Prostate gland (tissue), 2 donors: ENCODE measurements around the gene OGDH. TPM values are rescaled to one million over a fixed set of nuclear protein-coding genes. Genes with fewer than 3 reads are reported as not detected.
"Not testable (repeated sequence)": the region's sequence is repeated elsewhere in the genome, so short reads cannot be mapped to it uniquely, and the experiment has no call there.

Source experiments
- DNase-seq: peaks from one replicate; pipeline ENCODE4 v3.0.0-alpha.2; 2019; ENCODE audit warnings: low spot score
- H3K27ac ChIP-seq, 2 donors: fragments of 200-600 bp; sonication (generic); 2 replicates each; pipeline ENCODE4 v1.5.1; 2017 to 2019
- H3K27me3 ChIP-seq: fragments of 200-600 bp; sonication (generic); replicated peaks from 2 replicates; pipeline ENCODE4 v1.5.1; 2019; ENCODE audit not compliant: insufficient read depth
- H3K36me3 ChIP-seq, 2 donors: fragments of 200-600 bp; sonication (generic); 1 replicate in 1 of 2; 2 replicates in 1 of 2; pipeline versions ENCODE4 v1.5.1 to v1.8.1; 2017 to 2019
- H3K4me1 ChIP-seq: fragments of 200-600 bp; sonication (generic); replicated peaks from 2 replicates; pipeline ENCODE4 v1.5.1; 2019
- H3K4me3 ChIP-seq, 2 donors: fragments of 200-600 bp; sonication (generic); 2 replicates each; pipeline ENCODE4 v1.5.1; 2017 to 2019
- H3K9me3 ChIP-seq: fragments of 200-600 bp; sonication (generic); 2 replicates; pipeline ENCODE4 v1.5.1; 2017
- POLR2A ChIP-seq: fragments of 450-650 bp; IDR thresholded peaks from one replicate; pipeline ENCODE4 v1.6.1; 2016; ENCODE audit warnings: antibody characterized with exemption, mild to moderate bottlenecking
- POLR2AphosphoS5 ChIP-seq: sonication (generic); formaldehyde crosslinking; IDR thresholded peaks from one replicate; pipeline ENCODE4 v1.6.1; 2017; ENCODE audit warnings: antibody characterized with exemption
- WGBS: methylation state at CpG from one replicate; pipeline ENCODE4 v1.1.5; 2018; 5-methylcytosine and 5-hydroxymethylcytosine counted together
- intact Hi-C: fragments of 100-400 bp; cut with DNase I; formaldehyde crosslinking; loops from one replicate; pipeline ENCODE4 v1.14.2; 2022
- total RNA-seq, 2 donors: library from RNA; depleted of rRNA; stranded (reverse); fragments of >200 nt; gene quantifications; one replicate each; pipeline ENCODE4 v1.1.0, GENCODE V29; 2016
- TF ChIP-seq, protein P1 (sequence below), 4 experiments: fragments of 200-600 bp in 2 of 4; fragments of 450-650 bp in 2 of 4; sonication (generic) in 2 of 4; IDR thresholded peaks; 1 replicate in 3 of 4; 2 replicates in 1 of 4; pipeline ENCODE4 v1.5.1; 2016 to 2019; ENCODE audit warnings: antibody characterized with exemption in 4 of 4, mild to moderate bottlenecking in 2 of 4, moderate library complexity in 2 of 4

Gene OGDH
- total RNA-seq, 2 donors from 2014 or later: 70.4 to 96.9 TPM

DNA sequence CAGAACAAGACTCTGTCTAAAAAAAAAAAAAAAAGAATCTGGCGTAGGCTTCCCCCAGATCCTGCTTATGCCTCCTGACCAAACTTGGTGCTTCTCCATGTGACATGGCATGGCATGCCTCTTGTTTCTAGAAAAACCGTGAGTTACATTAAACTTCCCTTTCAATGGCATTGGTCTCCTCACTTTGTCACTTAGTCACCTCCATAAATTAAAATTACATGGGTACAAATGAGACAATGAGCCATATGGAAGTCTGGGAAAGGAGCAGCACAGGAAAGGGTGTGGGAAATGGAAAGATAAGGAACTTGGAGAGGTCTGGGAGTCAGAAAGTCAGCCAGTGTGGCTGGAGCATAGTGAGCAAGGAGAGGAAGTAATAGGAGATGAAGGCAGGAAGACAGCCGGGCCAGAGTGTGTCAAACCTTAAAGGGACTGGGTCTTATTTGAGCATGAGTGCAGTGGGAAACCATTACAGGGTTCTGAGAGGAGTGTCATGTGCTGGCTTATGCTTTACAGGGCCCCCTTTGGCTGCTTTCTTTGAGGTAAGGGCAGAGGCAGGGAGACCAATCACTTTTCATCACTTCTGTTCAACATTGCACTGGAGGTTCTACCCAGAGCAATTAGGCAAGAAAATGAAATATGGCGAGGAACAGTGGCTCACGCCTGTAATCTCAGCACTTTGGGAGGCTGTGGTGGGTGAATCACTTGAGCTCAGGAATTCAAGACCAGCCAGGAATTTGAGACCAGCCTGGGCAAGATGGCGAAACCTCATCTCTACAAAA, 120.9 kb downstream of the OGDH start:
- H3K27ac ChIP-seq: no peak overlapping the region
- no peaks in the 10 kb centered on the region for H3K9me3 ChIP-seq
- H3K36me3 ChIP-seq: no peaks in the 10 kb centered on the region
- no peak for DNase-seq
- no peaks in the 10 kb centered on the region for H3K27me3 ChIP-seq
- 66% methylated on average over 6 of the region's 6 CpGs for WGBS
- no peaks in the 10 kb centered on the region for H3K4me1 ChIP-seq
- TF ChIP-seq, protein P1, sequence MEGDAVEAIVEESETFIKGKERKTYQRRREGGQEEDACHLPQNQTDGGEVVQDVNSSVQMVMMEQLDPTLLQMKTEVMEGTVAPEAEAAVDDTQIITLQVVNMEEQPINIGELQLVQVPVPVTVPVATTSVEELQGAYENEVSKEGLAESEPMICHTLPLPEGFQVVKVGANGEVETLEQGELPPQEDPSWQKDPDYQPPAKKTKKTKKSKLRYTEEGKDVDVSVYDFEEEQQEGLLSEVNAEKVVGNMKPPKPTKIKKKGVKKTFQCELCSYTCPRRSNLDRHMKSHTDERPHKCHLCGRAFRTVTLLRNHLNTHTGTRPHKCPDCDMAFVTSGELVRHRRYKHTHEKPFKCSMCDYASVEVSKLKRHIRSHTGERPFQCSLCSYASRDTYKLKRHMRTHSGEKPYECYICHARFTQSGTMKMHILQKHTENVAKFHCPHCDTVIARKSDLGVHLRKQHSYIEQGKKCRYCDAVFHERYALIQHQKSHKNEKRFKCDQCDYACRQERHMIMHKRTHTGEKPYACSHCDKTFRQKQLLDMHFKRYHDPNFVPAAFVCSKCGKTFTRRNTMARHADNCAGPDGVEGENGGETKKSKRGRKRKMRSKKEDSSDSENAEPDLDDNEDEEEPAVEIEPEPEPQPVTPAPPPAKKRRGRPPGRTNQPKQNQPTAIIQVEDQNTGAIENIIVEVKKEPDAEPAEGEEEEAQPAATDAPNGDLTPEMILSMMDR (IDR thresholded peaks at IDR 0.05): no peak
- TF ChIP-seq POLR2A: no peak
- TF ChIP-seq POLR2AphosphoS5: no peak
- no peak overlapping the region for H3K4me3 ChIP-seq
- intact Hi-C loops: no loop called here

DNA sequence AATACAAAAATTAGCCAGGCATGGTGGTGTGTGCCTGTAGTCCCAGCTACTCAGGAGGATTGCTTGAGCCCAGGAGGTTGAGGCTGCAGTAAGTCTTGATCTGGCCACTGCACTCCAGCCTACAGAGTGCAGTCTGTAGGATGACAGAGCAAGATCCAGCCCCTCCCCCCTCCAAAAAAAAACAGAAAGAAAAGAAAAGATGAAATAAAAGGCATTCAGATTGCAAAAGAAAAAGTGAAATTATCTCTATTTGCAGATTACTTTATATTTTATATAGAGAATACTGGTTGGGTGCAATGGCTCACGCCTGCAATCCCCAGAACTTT, 121.5 kb downstream of the OGDH start:
- intact Hi-C loops: no loop called here
- no peak overlapping the region for H3K4me3 ChIP-seq

DNA sequence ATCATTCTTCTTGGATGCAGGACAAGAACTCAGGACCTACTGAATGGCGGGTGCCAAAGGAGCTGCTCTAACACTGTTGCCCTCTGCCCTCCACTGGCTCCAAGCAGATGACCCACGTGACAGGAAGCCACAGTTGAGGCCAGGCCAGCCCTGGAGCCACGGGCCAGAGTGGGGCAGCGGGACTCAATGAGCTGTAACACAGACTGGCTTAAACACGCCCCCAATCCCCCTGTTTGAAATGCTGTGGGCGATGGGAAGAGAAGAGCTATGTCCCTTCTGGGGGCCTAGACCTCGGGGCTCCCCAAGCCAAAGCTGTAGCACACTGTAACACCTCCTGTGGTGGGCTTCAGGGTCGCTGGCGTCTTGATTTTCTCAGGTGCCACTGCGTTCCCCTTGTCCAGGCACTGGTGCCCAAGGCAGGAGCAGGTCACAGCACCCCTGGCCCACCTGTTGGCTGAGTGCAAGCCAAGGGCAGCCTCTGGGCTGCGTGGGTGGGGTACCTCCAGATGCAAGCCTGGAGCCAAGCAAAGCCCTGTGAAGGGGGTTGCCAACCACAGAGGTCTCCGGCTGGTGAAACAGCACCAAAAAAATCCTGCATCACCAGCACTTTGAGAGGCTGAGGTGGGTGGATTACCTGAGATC, 123.6 kb downstream of the OGDH start:
- no peak for TF ChIP-seq POLR2AphosphoS5
- TF ChIP-seq, protein P1 (IDR thresholded peaks at IDR 0.05): no peak
- TF ChIP-seq POLR2A: no peak
- intact Hi-C loops: no loop called here
- H3K27me3 ChIP-seq: no peaks in the 10 kb centered on the region
- H3K4me3 ChIP-seq: no peak overlapping the region
- WGBS: 83% methylated on average over 12 of the region's 12 CpGs
- no peak for DNase-seq
- H3K4me1 ChIP-seq: no peaks in the 10 kb centered on the region
- H3K36me3 ChIP-seq: no peaks in the 10 kb centered on the region
- H3K9me3 ChIP-seq: no peaks in the 10 kb centered on the region
- H3K27ac ChIP-seq: no peak overlapping the region

More for the DNA sequence above, 121.5 kb downstream of the OGDH start:
- no peaks in the 10 kb centered on the region for H3K27me3 ChIP-seq
- DNase-seq: no peak
- WGBS: 100% methylated on average over 1 of the region's 1 CpG
- H3K36me3 ChIP-seq: no peaks in the 10 kb centered on the region
- H3K27ac ChIP-seq: no peak overlapping the region
- H3K9me3 ChIP-seq: no peaks in the 10 kb centered on the region
- H3K4me1 ChIP-seq: no peaks in the 10 kb centered on the region
- no peak for TF ChIP-seq POLR2A

DNA sequence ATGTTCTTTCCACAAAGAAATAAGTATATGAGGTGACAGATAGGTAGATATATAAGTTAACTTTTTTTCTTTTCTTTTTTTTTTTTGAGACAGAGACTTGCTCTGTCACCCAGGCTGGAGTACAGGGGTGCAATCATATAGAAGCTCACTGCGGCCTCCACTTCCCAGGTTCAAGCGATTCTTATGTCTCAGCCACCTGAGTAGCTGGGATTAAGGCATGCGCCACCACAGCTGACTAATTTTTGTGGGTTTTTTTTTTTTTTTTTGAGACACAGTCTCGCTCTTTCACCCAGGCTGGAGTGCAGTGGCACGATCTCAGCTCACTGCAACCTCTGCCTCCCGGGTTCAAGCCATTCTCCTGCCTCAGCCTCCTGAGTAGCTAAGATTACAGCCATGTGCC, 126.5 kb downstream of the OGDH start:
- H3K9me3 ChIP-seq, intact Hi-C loops, H3K27ac ChIP-seq, H3K36me3 ChIP-seq, DNase-seq, H3K27me3 ChIP-seq, H3K4me1 ChIP-seq, H3K4me3 ChIP-seq: not testable (repeated sequence)
- WGBS: 90% methylated on average over 6 of the region's 6 CpGs

DNA sequence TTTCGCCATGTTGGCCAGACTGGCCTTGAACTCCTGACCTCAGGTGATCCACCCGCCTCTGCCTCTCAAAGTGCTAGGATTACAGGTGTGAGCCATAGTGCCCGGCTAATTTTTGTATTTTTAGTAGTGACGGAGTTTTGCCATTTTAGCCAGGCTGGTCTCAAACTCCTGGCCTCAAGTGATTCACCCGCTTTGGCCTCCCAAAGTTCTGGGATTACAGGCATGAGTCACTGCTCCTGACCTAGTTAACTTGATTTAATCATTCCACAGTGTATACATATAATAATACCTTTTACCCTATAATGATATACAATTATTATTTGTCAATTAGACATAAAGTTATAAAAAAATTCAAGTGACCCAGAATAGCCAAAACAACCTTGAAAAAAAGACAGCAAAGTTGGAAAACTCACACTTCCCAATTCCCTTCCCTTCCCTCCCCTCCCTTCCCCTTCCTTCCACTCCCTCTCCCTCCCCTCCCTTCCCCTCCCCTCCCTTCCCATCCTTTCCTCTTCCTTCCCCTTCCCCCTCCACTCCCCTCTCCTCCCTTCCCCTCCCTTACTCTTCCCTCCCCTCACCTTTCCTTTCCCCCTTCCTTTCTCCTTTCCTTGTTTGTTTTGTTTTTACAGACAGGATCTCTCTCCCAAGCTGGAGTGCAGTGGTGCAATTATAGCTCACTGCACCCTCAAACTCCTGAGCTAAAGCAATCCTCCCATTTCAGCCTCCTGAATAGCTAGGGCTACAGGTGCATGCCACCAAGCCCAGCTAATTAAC, 127.5 kb downstream of the OGDH start:
- DNase-seq: no peak
- intact Hi-C loops: no loop called here
- H3K27me3 ChIP-seq: no peaks in the 10 kb centered on the region
- TF ChIP-seq POLR2A: no peak
- TF ChIP-seq, protein P1 (IDR thresholded peaks at IDR 0.05): no peak
- no peak for TF ChIP-seq POLR2AphosphoS5
- H3K4me3 ChIP-seq: no peak overlapping the region
- H3K9me3 ChIP-seq: no peaks in the 10 kb centered on the region
- H3K27ac ChIP-seq: no peak overlapping the region
- no peaks in the 10 kb centered on the region for H3K4me1 ChIP-seq
- WGBS: 90% methylated on average over 5 of the region's 5 CpGs
- H3K36me3 ChIP-seq: no peaks in the 10 kb centered on the region
